Measurements from ENCODE around the gene TMEM176B.

DNA sequence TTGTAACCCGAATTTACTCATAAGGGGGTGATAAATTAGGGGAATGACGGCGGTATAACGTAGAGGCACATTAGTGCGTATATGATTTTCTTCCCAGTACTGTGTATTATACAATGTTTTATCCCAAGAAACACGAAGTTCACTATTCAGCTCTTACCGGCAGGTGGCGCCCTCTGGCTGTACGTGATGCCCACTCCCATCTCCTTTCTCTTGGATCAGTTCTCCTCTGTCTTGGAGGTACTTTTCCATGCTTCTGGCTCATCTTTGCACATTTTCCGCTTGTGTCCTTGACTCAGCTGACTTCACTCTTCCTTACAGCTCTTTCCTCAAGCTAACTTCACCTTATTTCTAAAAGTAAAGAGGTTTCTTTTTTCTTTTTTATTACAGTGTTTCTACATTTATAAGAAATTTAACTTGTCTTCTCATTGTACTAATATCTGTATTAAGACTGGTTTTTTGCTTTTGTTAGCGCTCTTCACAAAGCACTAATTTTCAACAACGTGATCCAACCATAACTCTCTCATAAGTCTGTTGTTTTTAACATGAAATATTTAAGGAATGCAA, 21.3 kb downstream of the TMEM176B start:
- peak; percentile 82 to 93 (median 89) for TF ChIP-seq CTCF (IDR thresholded peaks at IDR 0.05)
- TF ChIP-seq POLR2A (IDR thresholded peaks at IDR 0.05): no peak
